Subcutaneous abdominal adipose tissue (tissue), 5 donors: ENCODE measurements around the gene C4orf50.

ENCODE experiments used
- H3K27ac ChIP-seq: one replicate; pipeline ENCODE4 v1.7.0; 2013; ENCODE audit warnings: low read depth, mild to moderate bottlenecking, inconsistent platforms, low read length, moderate library complexity
- H3K27me3 ChIP-seq, 5 donors: one replicate each; pipeline ENCODE4 v1.7.0; 2013; ENCODE audit warnings: low read length in 5 of 5, inconsistent platforms in 1 of 5; ENCODE audit not compliant: control insufficient read depth in 5 of 5, insufficient read depth in 4 of 5
- H3K36me3 ChIP-seq, 5 donors: one replicate each; pipeline ENCODE4 v1.7.0; 2013; ENCODE audit warnings: low read length in 5 of 5; ENCODE audit not compliant: control insufficient read depth in 5 of 5, insufficient read depth in 5 of 5
- H3K4me1 ChIP-seq, 5 donors: one replicate each; pipeline ENCODE4 v1.7.0; 2013; ENCODE audit warnings: low read length in 5 of 5, mild to moderate bottlenecking in 3 of 5, moderate library complexity in 1 of 5; ENCODE audit not compliant: control insufficient read depth in 5 of 5, insufficient read depth in 5 of 5
- H3K4me3 ChIP-seq, 5 donors: one replicate each; pipeline ENCODE4 v1.7.0; 2013; ENCODE audit warnings: low read length in 5 of 5, low read depth in 1 of 5
- H3K9ac ChIP-seq, 5 donors: one replicate each; pipeline ENCODE4 v1.7.0; 2013; ENCODE audit warnings: low read length in 5 of 5, mild to moderate bottlenecking in 4 of 5, moderate library complexity in 3 of 5
- H3K9me3 ChIP-seq, 5 donors: one replicate each; pipeline ENCODE4 v1.7.0; 2013; ENCODE audit warnings: low read length in 5 of 5; ENCODE audit not compliant: control insufficient read depth in 5 of 5
- donor health status: healthy.
- donor health status: healthy.
- donor health status: healthy.
- donor health status: healthy.
- donor health status: healthy.

C4orf50 gene

DNA sequence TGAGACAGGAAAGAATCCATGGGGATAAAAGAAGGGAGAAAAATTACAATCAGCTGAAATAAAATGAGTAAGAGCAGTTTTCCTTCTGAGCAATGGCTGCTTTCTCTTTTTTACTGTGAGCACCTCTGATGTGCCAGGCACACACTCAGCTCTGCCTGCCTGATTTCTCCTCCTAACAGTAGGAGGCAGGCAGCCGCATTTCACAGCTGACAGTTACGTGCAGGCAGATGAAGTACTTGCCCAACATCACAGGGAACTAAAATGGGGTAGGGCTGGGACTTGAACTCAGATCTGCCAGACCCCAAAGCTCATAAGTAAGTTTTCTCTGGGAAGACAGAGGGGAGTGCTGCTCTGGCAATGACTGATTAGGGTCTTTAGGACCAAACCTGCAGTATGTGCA is 54.6 kb downstream of the C4orf50 start:
- no peaks in the 10 kb centered on the region for H3K36me3 ChIP-seq
- H3K4me3 ChIP-seq = no peak overlapping the region
- H3K4me1 ChIP-seq = no peaks in the 10 kb centered on the region
- no peaks in the 10 kb centered on the region for H3K9me3 ChIP-seq
- H3K27me3 ChIP-seq = peaks cover 2 to 16% (median 11%) of the 10 kb centered on the region in 5 donors
- H3K9ac ChIP-seq = no peak overlapping the region
- H3K27ac ChIP-seq = no peak overlapping the region

GRCh38 chr4:5962416-5962815 is 55.8 kb downstream of the C4orf50 start:
- no peaks in the 10 kb centered on the region for H3K36me3 ChIP-seq
- H3K27ac ChIP-seq = no peak overlapping the region
- H3K9me3 ChIP-seq = no peaks in the 10 kb centered on the region
- no peak overlapping the region for H3K4me3 ChIP-seq
- peaks cover 6 to 21% (median 13%) of the 10 kb centered on the region in 5 donors for H3K27me3 ChIP-seq
- H3K4me1 ChIP-seq = no peaks in the 10 kb centered on the region
- H3K9ac ChIP-seq = no peak overlapping the region

GRCh38 chr4:5960252-5960880 is 57.9 kb downstream of the C4orf50 start:
- Histone ChIP-seq H3K9ac (no peak overlapping the region), H3K27me3 (peaks cover 19 to 40% (median 26%) of the 10 kb centered on the region in 5 donors), H3K36me3 (no peaks in the 10 kb centered on the region), H3K27ac (no peak overlapping the region), H3K4me3 (no peak overlapping the region), H3K9me3 (no peaks in the 10 kb centered on the region), H3K4me1 (peaks cover 0 to 10% (median 7%) of the 10 kb centered on the region in 5 donors)

DNA sequence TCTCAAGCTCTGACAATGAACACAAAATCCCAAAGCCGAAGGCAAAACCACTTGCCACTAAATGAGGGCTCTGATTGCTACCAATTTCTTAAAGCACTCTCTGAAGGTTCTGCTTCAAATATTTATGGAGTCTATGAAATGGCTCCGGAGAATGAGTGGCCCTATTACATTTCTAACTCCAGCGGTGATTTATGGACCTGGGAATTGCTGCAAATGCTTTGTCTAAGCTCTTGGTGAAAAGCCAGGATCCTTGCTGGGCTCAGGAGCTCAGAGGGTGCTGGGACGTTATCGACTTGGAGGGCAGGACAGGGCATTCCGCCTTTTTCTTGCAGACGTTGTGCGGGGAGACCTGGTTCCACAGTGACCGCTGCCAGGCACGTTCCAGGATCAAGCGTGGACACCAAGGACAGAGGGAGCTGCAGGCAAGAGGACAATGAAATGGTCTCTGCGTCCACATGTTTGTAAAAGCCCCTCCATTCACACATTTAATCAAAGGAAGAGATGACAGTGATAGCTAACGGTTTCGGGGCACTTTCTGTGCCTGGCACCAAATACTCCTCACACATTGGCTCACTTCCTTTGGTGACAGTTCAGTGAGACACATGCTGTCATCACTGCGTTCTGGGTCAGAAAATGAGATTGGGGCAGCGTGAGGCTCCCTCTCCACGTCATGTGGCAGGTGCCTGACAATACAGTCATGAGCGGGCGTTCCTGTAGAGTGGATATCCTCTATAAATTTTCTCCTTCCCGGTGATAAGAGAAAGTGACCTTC is 58.8 kb downstream of the C4orf50 start:
- Histone ChIP-seq H3K27me3 (peaks cover 22 to 35% (median 26%) of the 10 kb centered on the region in 5 donors), H3K36me3 (no peaks in the 10 kb centered on the region), H3K9ac (no peak overlapping the region), H3K27ac (no peak overlapping the region), H3K4me3 (no peak overlapping the region), H3K9me3 (no peaks in the 10 kb centered on the region), H3K4me1 (peaks cover 0 to 10% (median 7%) of the 10 kb centered on the region in 5 donors)

- Histone ChIP-seq H3K36me3 (no peaks in the 10 kb centered on the region), H3K9me3 (no peaks in the 10 kb centered on the region), H3K4me3 (no peak overlapping the region), H3K27ac (no peak overlapping the region), H3K27me3 (peaks cover 23 to 40% (median 31%) of the 10 kb centered on the region in 5 donors), H3K9ac (no peak overlapping the region), H3K4me1 (peaks cover 0 to 10% (median 7%) of the 10 kb centered on the region in 5 donors)
Measured at GRCh38 chr4:5958199-5958735, 60.0 kb downstream of the C4orf50 start.

- peaks cover 0 to 18% (median 7%) of the 10 kb centered on the region in 5 donors for H3K4me1 ChIP-seq
- H3K4me3 ChIP-seq = no peak overlapping the region
- peaks cover 26 to 44% (median 39%) of the 10 kb centered on the region in 5 donors for H3K27me3 ChIP-seq
- no peaks in the 10 kb centered on the region for H3K36me3 ChIP-seq
- no peak overlapping the region for H3K27ac ChIP-seq
- no peak overlapping the region for H3K9ac ChIP-seq
- no peaks in the 10 kb centered on the region for H3K9me3 ChIP-seq
Measured at GRCh38 chr4:5957076-5957475, 61.2 kb downstream of the C4orf50 start.

DNA sequence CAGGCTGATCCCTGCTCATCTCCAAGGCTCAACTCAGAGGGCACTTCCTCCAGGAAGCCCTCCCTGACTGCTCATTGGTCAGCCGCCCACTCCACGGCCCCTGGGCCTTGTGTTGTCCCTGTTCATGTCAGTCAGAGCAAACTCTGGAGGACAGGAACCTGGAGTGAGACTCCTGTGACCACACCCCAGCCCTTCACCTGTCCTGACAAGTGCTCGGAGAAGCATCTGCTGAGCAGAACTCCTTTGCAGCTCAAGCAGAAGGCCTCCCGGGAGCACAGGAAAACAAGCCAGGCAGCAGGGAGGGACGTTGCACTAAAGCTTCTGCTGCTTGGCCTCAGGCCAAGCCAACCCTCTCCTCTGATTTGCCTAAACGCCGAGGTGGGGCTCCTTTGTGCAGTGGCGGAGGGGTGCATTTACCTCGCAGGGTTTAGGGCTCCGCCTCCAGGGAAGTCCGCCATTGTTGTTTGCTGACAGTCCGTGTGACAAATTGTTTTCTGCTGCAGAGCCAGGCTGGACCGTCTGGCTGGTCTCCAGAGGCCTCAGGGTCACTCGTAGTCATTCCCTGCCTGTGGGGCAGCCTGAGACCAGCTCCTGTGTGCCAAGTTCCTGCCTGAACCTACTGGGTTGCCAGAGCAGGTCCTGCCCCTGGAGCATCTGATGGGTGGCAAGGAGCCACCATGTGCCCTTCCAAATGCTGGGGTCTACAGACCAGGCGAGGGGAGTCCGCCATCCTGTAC is 61.8 kb downstream of the C4orf50 start:
- no peak overlapping the region for H3K27ac ChIP-seq
- H3K36me3 ChIP-seq = no peaks in the 10 kb centered on the region
- H3K4me3 ChIP-seq = no peak overlapping the region
- no peaks in the 10 kb centered on the region for H3K9me3 ChIP-seq
- H3K9ac ChIP-seq = no peak overlapping the region
- H3K27me3 ChIP-seq = peaks cover 29 to 47% (median 40%) of the 10 kb centered on the region in 5 donors
- peaks cover 0 to 18% (median 7%) of the 10 kb centered on the region in 5 donors for H3K4me1 ChIP-seq

DNA sequence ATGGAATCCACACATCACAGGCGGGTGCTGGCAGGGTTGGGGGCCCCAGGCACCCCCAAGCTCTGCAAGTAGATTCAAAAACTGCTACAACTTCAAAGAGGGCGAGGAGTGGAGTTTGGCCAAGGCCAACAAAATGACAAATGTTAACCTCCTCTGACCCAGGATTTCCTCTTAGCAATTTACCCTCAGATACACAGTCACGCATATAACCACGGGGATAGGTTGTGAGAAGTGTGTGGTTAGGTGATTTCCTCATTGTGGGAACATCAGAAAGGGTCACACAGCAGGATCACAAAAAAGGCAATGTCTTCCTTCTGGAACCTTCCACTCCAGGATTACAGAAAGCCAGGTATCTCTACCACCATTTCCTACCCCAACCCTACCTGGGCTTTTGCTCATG is 62.4 kb downstream of the C4orf50 start:
- Histone ChIP-seq H3K9ac (no peak overlapping the region), H3K36me3 (no peaks in the 10 kb centered on the region), H3K4me3 (no peak overlapping the region), H3K27ac (no peak overlapping the region), H3K4me1 (peaks cover 0 to 18% (median 7%) of the 10 kb centered on the region in 5 donors), H3K9me3 (no peaks in the 10 kb centered on the region), H3K27me3 (peaks cover 29 to 47% (median 40%) of the 10 kb centered on the region in 5 donors)

DNA sequence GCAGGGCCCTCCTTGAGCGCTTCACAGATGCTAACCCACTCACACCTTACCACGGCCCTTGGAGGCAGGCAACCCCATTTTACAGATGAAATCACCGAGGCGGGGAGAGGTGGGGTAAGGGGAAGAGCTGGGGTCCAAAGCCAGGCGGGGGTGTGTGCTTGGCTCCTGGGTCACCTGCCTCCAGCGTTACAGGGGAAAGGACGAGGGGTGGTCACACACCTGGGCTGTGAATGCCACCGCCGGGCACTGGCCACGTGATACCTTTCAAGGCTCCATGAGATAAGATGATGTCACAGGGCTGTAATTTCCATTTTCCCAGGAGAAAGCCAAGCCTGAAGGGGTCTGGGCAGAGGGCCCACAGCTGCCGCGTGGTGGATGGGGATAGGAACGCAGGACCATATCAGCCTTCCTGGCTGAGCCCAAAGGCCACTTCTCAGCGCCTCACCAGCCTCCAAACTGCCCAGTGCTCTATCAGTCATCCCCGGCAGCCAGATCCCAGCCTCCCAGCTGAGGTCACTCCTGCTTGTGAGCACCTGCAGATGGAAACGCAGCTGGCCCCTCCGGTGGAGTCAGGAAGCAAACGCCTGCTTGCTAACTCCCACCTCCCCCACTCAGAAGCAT is 62.9 kb downstream of the C4orf50 start:
- Histone ChIP-seq H3K4me3 (no peak overlapping the region), H3K9me3 (no peaks in the 10 kb centered on the region), H3K4me1 (peaks cover 0 to 18% (median 7%) of the 10 kb centered on the region in 5 donors), H3K36me3 (no peaks in the 10 kb centered on the region), H3K27me3 (peaks cover 29 to 46% (median 40%) of the 10 kb centered on the region in 5 donors), H3K9ac (no peak overlapping the region), H3K27ac (no peak overlapping the region)
